Activated T-cell treated with anti-CD3 and anti-CD28 coated beads for 48 hours (primary cell): ENCODE data around the gene NDUFV1.
"Not testable (repeated sequence)": the region's sequence is repeated elsewhere in the genome, so short reads cannot be mapped to it uniquely, and the experiment has no call there.

Experiments used
- DNase-seq: peaks from one replicate; pipeline ENCODE4 v3.0.0-alpha.2; 2020; ENCODE audit warnings: low read depth

NDUFV1 gene

DNA sequence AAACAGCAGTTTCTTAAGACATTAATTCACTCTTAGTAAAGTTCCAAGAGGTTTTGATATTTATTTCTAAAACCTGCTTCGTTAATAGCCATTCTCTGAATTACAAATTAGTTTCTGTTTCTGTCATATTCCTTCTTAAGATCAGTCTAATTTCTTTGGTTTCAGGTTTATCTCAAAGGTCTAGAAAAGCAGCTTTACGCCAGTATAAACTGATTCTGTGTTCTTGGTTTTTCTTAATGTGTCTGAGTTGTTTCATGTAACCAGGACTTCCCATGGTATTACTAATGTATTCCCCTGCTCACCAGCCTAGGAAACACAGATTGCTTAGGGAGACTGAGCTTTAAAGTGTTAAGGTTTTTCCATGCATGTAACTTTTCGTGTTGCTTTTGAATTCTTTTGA, 50.6 kb downstream of the NDUFV1 start:
- no peak for DNase-seq

DNA sequence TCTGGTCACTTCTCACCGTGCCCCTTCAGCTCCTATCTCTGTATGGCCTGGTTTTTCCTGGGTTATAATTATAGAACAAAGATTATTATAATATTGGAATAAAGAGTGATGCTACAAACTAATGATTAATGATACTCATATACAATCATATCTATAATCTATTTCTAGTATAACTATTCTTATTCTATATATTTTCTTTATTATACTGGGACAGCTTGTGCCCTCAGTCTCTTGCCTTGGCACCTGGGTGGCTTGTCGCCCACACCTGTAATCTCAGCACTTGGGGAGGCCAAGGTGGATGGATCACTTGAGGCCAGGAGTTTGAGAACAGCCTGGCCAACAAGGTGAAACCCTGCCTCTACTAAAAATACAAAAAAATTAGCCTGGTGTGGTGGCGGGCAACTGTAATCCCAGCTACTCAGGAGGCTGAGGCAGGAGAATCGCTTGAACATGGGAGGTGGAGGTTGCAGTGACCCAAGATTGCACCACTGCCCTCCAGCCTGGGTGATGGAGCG, 53.0 kb downstream of the NDUFV1 start:
- DNase-seq: not testable (repeated sequence)

DNA sequence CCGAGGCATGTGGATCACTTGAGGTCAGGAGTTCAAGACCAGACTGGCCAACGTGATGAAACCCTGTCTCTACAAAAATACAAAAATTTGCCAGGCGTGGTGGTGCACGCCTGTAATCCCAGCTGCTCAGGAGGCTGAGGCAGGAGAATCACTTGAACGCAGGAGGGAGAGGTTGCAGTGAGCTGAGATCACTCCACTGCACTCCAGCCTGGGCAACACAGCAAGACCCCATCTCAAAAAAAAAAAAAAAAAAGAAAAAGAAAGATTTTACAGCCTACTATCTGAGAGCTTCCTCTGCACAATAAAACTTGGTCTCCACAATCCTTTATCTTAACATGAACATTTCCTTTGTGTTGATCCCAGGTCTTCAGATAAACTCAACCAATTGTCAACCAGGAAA, 54.0 kb downstream of the NDUFV1 start:
- DNase-seq: not testable (repeated sequence)
